HepG2 (cell line): ENCODE results near the gene ESYT1. TPM values are rescaled to one million over a fixed set of nuclear protein-coding genes. Genes with fewer than 3 reads are reported as not detected.

Experiments used
- ATAC-seq: fragments of 200-7000 bp; cut with Tn5 transposase; 3 replicates; pipeline ENCODE4 v1.9.1; 2020; ENCODE audit warnings: mild to moderate bottlenecking, moderate library complexity
- BruUV-seq: library from RNA; stranded (reverse); fragments of 400-500 nt; replicated peaks from 2 replicates; lab custom pipeline; 2021; lab: Mats Ljungman, UMichigan
- CTCF ChIA-PET: fragments of 300-600 bp; formaldehyde crosslinking; extraction: SDS; loops from one replicate; lab custom pipeline; 2021; ENCODE audit warnings: low total read pairs, inconsistent platforms, low intra/inter-chr PET ratio; lab: Yijun Ruan, JAX
- POLR2A ChIA-PET: fragments of 350-600 bp; sonication (Branson Sonifier 250); formaldehyde crosslinking; loops from one replicate; lab custom pipeline; 2020; ENCODE audit warnings: antibody characterized with exemption, inconsistent platforms; lab: Yijun Ruan, JAX
- DNase-seq: peaks from one replicate; pipeline ENCODE4 v3.0.0-alpha.2; 2015; ENCODE audit warnings: low spot score
- FAIRE-seq: peaks from 3 replicates; lab custom pipeline; 2011; peaks lifted over from hg19 to GRCh38; lab: Jason Lieb, UNC
- H2AFZ ChIP-seq: one replicate; pipeline ENCODE4 v1.6.1; 2011; ENCODE audit warnings: low read length, inconsistent platforms
- H3K27ac ChIP-seq: fragments of 300-600 bp; 3 replicates; pipeline ENCODE4 v1.8.0; 2011; ENCODE audit warnings: mixed run types, mild to moderate bottlenecking, mixed read lengths, low read length, inconsistent platforms; ENCODE audit not compliant: insufficient read depth; ENCODE audit errors: extremely low read length
- H3K27me3 ChIP-seq, 2 experiments: fragments of 200-600 bp in 1 of 2; 2 replicates in 1 of 2; 3 replicates in 1 of 2; pipeline versions ENCODE4 v1.6.0 to v1.8.0; 2011; ENCODE audit warnings: low read length in 2 of 2, mild to moderate bottlenecking in 2 of 2, moderate library complexity in 2 of 2, inconsistent platforms in 1 of 2; ENCODE audit not compliant: insufficient read depth in 2 of 2, control insufficient read depth in 1 of 2
- H3K36me3 ChIP-seq, 2 experiments: fragments of 200-600 bp in 1 of 2; replicated peaks in 1 of 2; 2 replicates in 1 of 2; 3 replicates in 1 of 2; pipeline versions ENCODE4 v1.5.1 to v1.8.0; 2011; ENCODE audit warnings: low read length in 2 of 2, inconsistent platforms in 1 of 2; ENCODE audit not compliant: insufficient read depth in 2 of 2, control insufficient read depth in 1 of 2
- H3K4me1 ChIP-seq: 2 replicates; pipeline ENCODE4 v1.5.1; 2012; ENCODE audit warnings: low read length, inconsistent platforms; ENCODE audit not compliant: insufficient read depth
- H3K4me2 ChIP-seq: 2 replicates; pipeline ENCODE4 v1.6.0; 2011; ENCODE audit warnings: low read depth, low read length, inconsistent platforms
- H3K4me3 ChIP-seq, 3 experiments: fragments of 200-600 bp in 1 of 3; sonication (generic), shearing (Covaris generic) in 1 of 3; replicated peaks in 1 of 3; 2 replicates each; pipeline ENCODE4 v1.5.1; 2011 to 2016; ENCODE audit warnings: low read length in 3 of 3, inconsistent platforms in 2 of 3, low read depth in 2 of 3, mild to moderate bottlenecking in 2 of 3, control low read depth in 1 of 3, mixed read lengths in 1 of 3; ENCODE audit not compliant: insufficient read depth in 1 of 3
- H3K79me2 ChIP-seq: one replicate; pipeline ENCODE4 v1.6.1; 2011; ENCODE audit warnings: low read length, inconsistent platforms; ENCODE audit not compliant: insufficient read depth
- H3K9ac ChIP-seq: 2 replicates; pipeline ENCODE4 v1.6.0; 2011; ENCODE audit warnings: mild to moderate bottlenecking, low read depth, low read length, inconsistent platforms; ENCODE audit not compliant: insufficient read depth
- H3K9me3 ChIP-seq: 2 replicates; pipeline ENCODE4 v1.5.1; 2012; ENCODE audit warnings: mild to moderate bottlenecking, low read length
- H4K20me1 ChIP-seq: 2 replicates; pipeline ENCODE4 v1.6.0; 2011; ENCODE audit warnings: inconsistent platforms, mild to moderate bottlenecking, low read length, moderate library complexity; ENCODE audit not compliant: insufficient read depth
- ELF1 ChIP-seq: sonication (generic); formaldehyde crosslinking; IDR thresholded peaks from 2 replicates; pipeline ENCODE4 v1.4.0; 2020; ENCODE audit warnings: missing genetic modification reagents
- NR1H2 ChIP-seq: sonication (generic); formaldehyde crosslinking; IDR thresholded peaks from 2 replicates; pipeline ENCODE4 v1.8.1; 2022; ENCODE audit warnings: low read depth, missing genetic modification reagents, borderline replicate concordance
- SIN3B ChIP-seq: fragments of 150-350 bp; IDR thresholded peaks from 2 replicates; pipeline ENCODE4 v1.6.1; 2014; ENCODE audit warnings: low read length
- SP1 ChIP-seq, 2 experiments: fragments of 450-650 bp in 1 of 2; sonication (generic) in 1 of 2; formaldehyde crosslinking in 1 of 2; IDR thresholded peaks; 2 replicates each; pipeline versions ENCODE4 v1.4.0 to v1.6.1; 2016 to 2020; ENCODE audit warnings: missing genetic modification reagents in 1 of 2
- ZNF737 ChIP-seq: sonication (generic); formaldehyde crosslinking; IDR thresholded peaks from 2 replicates; pipeline ENCODE4 v1.5.0; 2020; ENCODE audit warnings: missing genetic modification reagents, mild to moderate bottlenecking, borderline replicate concordance
- WGBS: methylation state at CpG from one replicate; pipeline ENCODE4 v1.1.6; 2017; ENCODE audit warnings: low lambda C conversion rate; 5-methylcytosine and 5-hydroxymethylcytosine counted together
- in situ Hi-C: cut with HindIII; loops from 2 replicates; pipeline ENCODE4 v1.10.0; 2017; ENCODE audit warnings: low pct_unique_long_range_greater_than_20kb; ENCODE audit not compliant: extremely low pct_ligation_motif_present
- intact Hi-C: fragments of 100-400 bp; cut with micrococcal nuclease; formaldehyde crosslinking; loops from one replicate; pipeline ENCODE4 v1.10.0; 2022; ENCODE audit not compliant: unreplicated experiment
- polyA plus RNA-seq, 8 experiments: library from polyadenylated mRNA; depleted of rRNA in 3 of 8; stranded (reverse) in 7 of 8; unstranded in 1 of 8; fragments of >200 nt; fragmentation: Illumina TruSeq in 4 of 8; extraction: Trizol in 4 of 8; gene quantifications; 2 replicates each; pipeline versions ENCODE4 v1.2.1 to v1.2.3, GENCODE V29; 2011 to 2016; ENCODE audit warnings: low read depth in 4 of 8, missing spikeins in 1 of 8, mixed read lengths in 1 of 8; ENCODE audit not compliant: insufficient read depth in 1 of 8
- total RNA-seq, 5 experiments: library from RNA; depleted of rRNA; stranded (reverse); fragments of >200 nt; fragmentation: Illumina TruSeq; extraction: Trizol; gene quantifications; 2 replicates each; pipeline ENCODE4 v1.2.3, GENCODE V29; 2016; ENCODE audit warnings: low read depth in 1 of 5
- TF ChIP-seq, protein P1 (sequence below): sonication (generic); formaldehyde crosslinking; IDR thresholded peaks from 2 replicates; pipeline ENCODE4 v1.8.1; 2023; ENCODE audit warnings: mild to moderate bottlenecking, moderate library complexity, missing genetic modification reagents
- TF ChIP-seq, protein P2 (sequence below): sonication (generic); formaldehyde crosslinking; IDR thresholded peaks from 2 replicates; pipeline ENCODE4 v1.4.0; 2020; ENCODE audit warnings: mild to moderate bottlenecking, missing genetic modification reagents
- TF ChIP-seq, protein P3 (sequence below): IDR thresholded peaks from 2 replicates; pipeline ENCODE4 v1.6.1; 2016; ENCODE audit warnings: missing compliant biosample characterization, missing genetic modification reagents, borderline replicate concordance
- TF ChIP-seq, protein P4 (sequence below): sonication (generic); formaldehyde crosslinking; IDR thresholded peaks from 2 replicates; pipeline ENCODE4 v1.8.1; 2022; ENCODE audit warnings: mild to moderate bottlenecking, missing genetic modification reagents
- TF ChIP-seq, protein P5 (sequence below): IDR thresholded peaks from 2 replicates; pipeline ENCODE4 v1.6.1; 2016; ENCODE audit warnings: low read depth, control low read depth
- TF ChIP-seq, protein P6 (sequence below): sonication (generic); formaldehyde crosslinking; IDR thresholded peaks from 2 replicates; pipeline ENCODE4 v1.8.0; 2022; ENCODE audit warnings: missing genetic modification reagents, mild to moderate bottlenecking, inconsistent platforms, borderline replicate concordance

The ESYT1 gene
- total and polyA plus RNA-seq, 2 of the 13 experiments (the other 11 are each of a cell fraction or from before 2014, with no cell fraction given), result 66.9 to 71.0 TPM

DNA sequence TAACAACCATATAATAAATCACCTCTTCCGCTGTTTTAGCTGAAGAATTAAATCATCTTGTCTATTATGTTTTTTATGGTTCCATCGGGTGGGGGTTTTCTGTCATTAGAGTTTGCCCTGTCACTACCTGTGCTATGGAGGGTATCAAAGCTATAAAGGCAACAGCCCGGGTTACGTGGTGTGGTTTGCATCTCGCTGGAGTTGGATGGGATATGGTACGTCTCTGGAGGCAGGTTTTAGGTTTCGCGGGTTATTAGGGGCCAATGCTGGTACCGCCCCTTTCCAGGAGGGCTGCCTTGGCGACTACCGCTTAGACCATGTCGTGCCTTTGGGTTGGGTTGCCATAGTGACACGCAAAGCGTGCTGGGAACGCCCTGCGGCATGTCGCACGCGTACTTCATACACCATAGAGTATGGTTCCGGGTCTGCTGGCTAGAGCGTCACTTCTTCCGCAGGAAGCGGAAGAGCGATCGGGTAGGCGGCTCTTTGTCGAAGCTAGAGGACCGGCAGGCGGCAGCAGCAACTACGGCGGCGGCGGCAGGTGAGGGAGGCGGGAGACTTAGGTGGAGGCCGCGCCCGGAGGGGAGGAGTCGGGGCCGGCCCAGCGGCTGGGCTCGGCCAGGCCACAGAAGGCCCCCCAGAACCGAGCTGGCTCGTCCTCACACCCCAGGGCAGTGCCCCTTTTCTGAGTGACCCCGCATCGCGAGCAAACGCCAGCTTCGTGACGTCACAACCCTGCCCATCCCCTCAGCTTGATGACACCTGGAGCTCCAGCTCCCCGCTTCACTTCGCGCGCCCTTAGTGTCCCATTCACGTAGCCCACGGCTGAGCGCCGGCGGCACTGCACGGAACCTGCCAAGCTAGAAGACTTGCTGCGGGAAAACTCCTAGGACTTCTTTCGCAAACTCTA lies 10.0 kb upstream of the ESYT1 start, which contains the start of gene ZC3H10:
ZC3H10 (plus strand) TSS at position 489 of the 910 bp plus-strand sequence. CDS start 2,297 bp downstream, outside the sequence.
- intact Hi-C loops (loop anchor here (1.0 to 5.0 kb wide), 6 partner anchors 35 to 349 kb away; partner anchors contain the start of genes CS, MYL6B and SPRYD4), in situ Hi-C loops (no loop called here)
- H3K9me3 ChIP-seq, result no peaks in the 10 kb centered on the region
- peak within 1 kb of the TSS; percentile 69 to 86 (median 74) for H3K4me3 ChIP-seq
- no peak within 1 kb of the TSS for H2AFZ ChIP-seq
- H3K27me3 ChIP-seq, result no peaks in the 10 kb centered on the region; a peak in 1 of 5 replicates
- H3K36me3 ChIP-seq, result peaks cover 1 to 11% of the 10 kb centered on the region in 2 experiments; a peak in 2 of 5 replicates
- peaks cover 15% of the 10 kb centered on the region for H3K79me2 ChIP-seq
- FAIRE-seq (peak; percentile 97), ATAC-seq (peak; percentile 84), DNase-seq (peak; percentile 98)
- ChIA-PET POLR2A (interaction anchor here (0.6 to 6.2 kb wide), 23 partner anchors 10 to 519 kb away, joined by 3 to 128 read pairs (median 4); partner anchors contain the start of genes CNPY2, COQ10A, CS and ERBB3), CTCF (interaction anchor here (3.2 kb wide), 1 partner anchor 72 kb away, joined by 49 read pairs; the partner anchor contains the start of gene SMARCC2)
- H3K9ac ChIP-seq, result peak within 1 kb of the TSS; percentile 99
- no TSS peak for BruUV-seq
- peak within 1 kb of the TSS; percentile 93 for H3K27ac ChIP-seq
- peaks cover 51% of the 10 kb centered on the region for H3K4me1 ChIP-seq
- no peaks in the 10 kb centered on the region for H4K20me1 ChIP-seq
- WGBS, result 5% methylated on average over 23 of the region's 61 CpGs
- H3K4me2 ChIP-seq, result peak within 1 kb of the TSS; percentile 98
- TF ChIP-seq ZNF737 (no peak; the same call in 1 of the 2 replicates), NR1H2 (CRISPR knock-in tag) (peak; percentile 58; the same call in 1 of the 2 replicates), SP1 (IDR thresholded peaks at IDR 0.05) (no peak), SP1 (CRISPR knock-in tag; IDR thresholded peaks at IDR 0.05) (peak; percentile 82), SIN3B (peak; percentile 86), ELF1 (peak; percentile 99)
- TF ChIP-seq, protein P1, sequence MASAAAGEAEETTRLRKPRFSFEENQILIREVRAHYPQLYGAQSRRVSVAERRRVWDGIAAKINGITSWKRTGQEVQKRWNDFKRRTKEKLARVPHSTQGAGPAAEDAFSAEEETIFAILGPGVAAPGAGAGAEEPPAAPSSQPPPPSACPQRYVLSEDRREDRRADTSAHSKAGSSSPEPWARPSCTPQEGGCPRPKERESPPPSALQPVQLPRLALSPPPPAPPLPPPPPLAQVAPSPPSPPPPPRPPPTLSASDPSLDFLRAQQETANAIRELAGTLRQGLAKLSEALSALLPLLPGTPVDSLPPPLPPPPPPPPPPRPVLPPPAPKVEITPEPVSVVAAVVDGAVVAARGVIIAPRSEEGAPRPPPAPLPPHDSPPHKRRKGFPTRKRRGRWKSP, result peak; percentile 56; the same call in 1 of the 2 replicates
- TF ChIP-seq, protein P2, sequence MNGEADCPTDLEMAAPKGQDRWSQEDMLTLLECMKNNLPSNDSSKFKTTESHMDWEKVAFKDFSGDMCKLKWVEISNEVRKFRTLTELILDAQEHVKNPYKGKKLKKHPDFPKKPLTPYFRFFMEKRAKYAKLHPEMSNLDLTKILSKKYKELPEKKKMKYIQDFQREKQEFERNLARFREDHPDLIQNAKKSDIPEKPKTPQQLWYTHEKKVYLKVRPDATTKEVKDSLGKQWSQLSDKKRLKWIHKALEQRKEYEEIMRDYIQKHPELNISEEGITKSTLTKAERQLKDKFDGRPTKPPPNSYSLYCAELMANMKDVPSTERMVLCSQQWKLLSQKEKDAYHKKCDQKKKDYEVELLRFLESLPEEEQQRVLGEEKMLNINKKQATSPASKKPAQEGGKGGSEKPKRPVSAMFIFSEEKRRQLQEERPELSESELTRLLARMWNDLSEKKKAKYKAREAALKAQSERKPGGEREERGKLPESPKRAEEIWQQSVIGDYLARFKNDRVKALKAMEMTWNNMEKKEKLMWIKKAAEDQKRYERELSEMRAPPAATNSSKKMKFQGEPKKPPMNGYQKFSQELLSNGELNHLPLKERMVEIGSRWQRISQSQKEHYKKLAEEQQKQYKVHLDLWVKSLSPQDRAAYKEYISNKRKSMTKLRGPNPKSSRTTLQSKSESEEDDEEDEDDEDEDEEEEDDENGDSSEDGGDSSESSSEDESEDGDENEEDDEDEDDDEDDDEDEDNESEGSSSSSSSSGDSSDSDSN (CRISPR knock-in tag), result peak; percentile 85
- TF ChIP-seq, protein P3, sequence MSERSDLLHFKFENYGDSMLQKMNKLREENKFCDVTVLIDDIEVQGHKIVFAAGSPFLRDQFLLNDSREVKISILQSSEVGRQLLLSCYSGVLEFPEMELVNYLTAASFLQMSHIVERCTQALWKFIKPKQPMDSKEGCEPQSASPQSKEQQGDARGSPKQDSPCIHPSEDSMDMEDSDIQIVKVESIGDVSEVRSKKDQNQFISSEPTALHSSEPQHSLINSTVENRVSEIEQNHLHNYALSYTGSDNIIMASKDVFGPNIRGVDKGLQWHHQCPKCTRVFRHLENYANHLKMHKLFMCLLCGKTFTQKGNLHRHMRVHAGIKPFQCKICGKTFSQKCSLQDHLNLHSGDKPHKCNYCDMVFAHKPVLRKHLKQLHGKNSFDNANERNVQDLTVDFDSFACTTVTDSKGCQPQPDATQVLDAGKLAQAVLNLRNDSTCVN (CRISPR knock-in tag), result 0 out of 2 replicates have a peak, but pooled peaks have one; percentile 67
- TF ChIP-seq, protein P4, sequence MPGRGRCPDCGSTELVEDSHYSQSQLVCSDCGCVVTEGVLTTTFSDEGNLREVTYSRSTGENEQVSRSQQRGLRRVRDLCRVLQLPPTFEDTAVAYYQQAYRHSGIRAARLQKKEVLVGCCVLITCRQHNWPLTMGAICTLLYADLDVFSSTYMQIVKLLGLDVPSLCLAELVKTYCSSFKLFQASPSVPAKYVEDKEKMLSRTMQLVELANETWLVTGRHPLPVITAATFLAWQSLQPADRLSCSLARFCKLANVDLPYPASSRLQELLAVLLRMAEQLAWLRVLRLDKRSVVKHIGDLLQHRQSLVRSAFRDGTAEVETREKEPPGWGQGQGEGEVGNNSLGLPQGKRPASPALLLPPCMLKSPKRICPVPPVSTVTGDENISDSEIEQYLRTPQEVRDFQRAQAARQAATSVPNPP (CRISPR knock-in tag), result peak; percentile 66; the same call in 1 of the 2 replicates
- TF ChIP-seq, protein P5, sequence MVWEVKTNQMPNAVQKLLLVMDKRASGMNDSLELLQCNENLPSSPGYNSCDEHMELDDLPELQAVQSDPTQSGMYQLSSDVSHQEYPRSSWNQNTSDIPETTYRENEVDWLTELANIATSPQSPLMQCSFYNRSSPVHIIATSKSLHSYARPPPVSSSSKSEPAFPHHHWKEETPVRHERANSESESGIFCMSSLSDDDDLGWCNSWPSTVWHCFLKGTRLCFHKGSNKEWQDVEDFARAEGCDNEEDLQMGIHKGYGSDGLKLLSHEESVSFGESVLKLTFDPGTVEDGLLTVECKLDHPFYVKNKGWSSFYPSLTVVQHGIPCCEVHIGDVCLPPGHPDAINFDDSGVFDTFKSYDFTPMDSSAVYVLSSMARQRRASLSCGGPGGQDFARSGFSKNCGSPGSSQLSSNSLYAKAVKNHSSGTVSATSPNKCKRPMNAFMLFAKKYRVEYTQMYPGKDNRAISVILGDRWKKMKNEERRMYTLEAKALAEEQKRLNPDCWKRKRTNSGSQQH (CRISPR knock-in tag), result peak; percentile 85
- TF ChIP-seq, protein P6, sequence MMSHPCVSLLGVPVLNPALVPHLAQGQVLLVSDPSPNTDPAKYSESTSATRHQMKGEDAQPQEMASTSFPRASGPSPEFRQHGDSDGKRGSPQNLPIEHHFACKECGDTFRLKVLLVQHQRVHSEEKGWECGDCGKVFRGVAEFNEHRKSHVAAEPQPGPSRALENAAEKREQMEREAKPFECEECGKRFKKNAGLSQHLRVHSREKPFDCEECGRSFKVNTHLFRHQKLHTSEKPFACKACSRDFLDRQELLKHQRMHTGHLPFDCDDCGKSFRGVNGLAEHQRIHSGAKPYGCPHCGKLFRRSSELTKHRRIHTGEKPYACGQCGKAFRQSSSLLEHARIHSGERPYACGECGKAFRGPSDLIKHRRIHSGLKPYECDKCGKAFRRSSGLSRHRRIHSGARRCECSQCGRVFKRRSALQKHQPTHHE (CRISPR knock-in tag), result peak; percentile 70; the same call in 1 of the 2 replicates
